Subcutaneous abdominal adipose tissue (tissue), 5 donors: ENCODE results near the gene KISS1.

Experiments used
- H3K27ac ChIP-seq: one replicate; pipeline ENCODE4 v1.7.0; 2013; ENCODE audit warnings: low read depth, mild to moderate bottlenecking, inconsistent platforms, low read length, moderate library complexity
- H3K27me3 ChIP-seq, 5 donors: one replicate each; pipeline ENCODE4 v1.7.0; 2013; ENCODE audit warnings: low read length in 5 of 5, inconsistent platforms in 1 of 5; ENCODE audit not compliant: control insufficient read depth in 5 of 5, insufficient read depth in 4 of 5
- H3K36me3 ChIP-seq, 5 donors: one replicate each; pipeline ENCODE4 v1.7.0; 2013; ENCODE audit warnings: low read length in 5 of 5; ENCODE audit not compliant: control insufficient read depth in 5 of 5, insufficient read depth in 5 of 5
- H3K4me1 ChIP-seq, 5 donors: one replicate each; pipeline ENCODE4 v1.7.0; 2013; ENCODE audit warnings: low read length in 5 of 5, mild to moderate bottlenecking in 3 of 5, moderate library complexity in 1 of 5; ENCODE audit not compliant: control insufficient read depth in 5 of 5, insufficient read depth in 5 of 5
- H3K4me3 ChIP-seq, 5 donors: one replicate each; pipeline ENCODE4 v1.7.0; 2013; ENCODE audit warnings: low read length in 5 of 5, low read depth in 1 of 5
- H3K9ac ChIP-seq, 5 donors: one replicate each; pipeline ENCODE4 v1.7.0; 2013; ENCODE audit warnings: low read length in 5 of 5, mild to moderate bottlenecking in 4 of 5, moderate library complexity in 3 of 5
- H3K9me3 ChIP-seq, 5 donors: one replicate each; pipeline ENCODE4 v1.7.0; 2013; ENCODE audit warnings: low read length in 5 of 5; ENCODE audit not compliant: control insufficient read depth in 5 of 5
- donor health status: healthy.
- donor health status: healthy.
- donor health status: healthy.
- donor health status: healthy.
- donor health status: healthy.

Gene KISS1

DNA sequence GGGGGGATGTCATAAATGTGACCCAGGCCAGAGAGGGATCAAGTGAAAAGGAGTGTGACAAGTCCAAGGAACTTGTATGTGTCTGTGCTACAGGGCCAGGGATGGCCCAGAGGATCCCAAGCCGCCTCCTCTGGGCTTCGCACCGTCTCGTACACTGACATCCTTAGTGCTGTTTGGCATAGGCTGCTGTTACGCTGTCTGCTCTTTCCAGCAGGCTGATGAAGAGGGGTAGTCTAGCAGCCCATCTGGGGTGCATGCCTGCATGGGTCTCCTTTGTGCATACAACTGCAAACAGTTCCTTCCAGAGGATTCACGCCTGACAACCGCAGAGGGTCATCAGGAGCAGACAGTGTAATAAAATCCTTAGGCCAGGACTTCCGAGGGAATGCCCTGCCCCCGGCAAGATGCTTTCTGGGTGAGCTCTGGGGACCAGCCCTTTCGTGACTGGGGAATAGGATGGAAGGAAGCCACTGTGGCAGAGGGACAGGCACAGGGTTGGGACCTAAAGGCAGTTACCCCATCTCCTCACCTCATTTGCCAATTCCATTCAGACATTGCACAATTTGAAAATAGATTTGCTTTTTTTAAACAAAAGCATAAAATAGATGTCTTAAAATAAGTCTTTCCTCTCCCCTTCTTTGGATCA, 23.8 kb upstream of the KISS1 start:
- Histone ChIP-seq H3K36me3 (peaks cover 0 to 2% (median 0%) of the 10 kb centered on the region in 5 donors), H3K9me3 (no peaks in the 10 kb centered on the region), H3K4me3 (no peak overlapping the region), H3K27me3 (no peaks in the 10 kb centered on the region), H3K4me1 (peaks cover 0 to 13% (median 9%) of the 10 kb centered on the region in 5 donors), H3K9ac (no peak overlapping the region), H3K27ac (no peak overlapping the region)

- Histone ChIP-seq H3K4me1 (peaks cover 0 to 22% (median 16%) of the 10 kb centered on the region in 5 donors), H3K9ac (no peak overlapping the region), H3K4me3 (no peak overlapping the region), H3K27me3 (no peaks in the 10 kb centered on the region), H3K27ac (no peak overlapping the region), H3K9me3 (no peaks in the 10 kb centered on the region), H3K36me3 (peaks cover 0 to 2% (median 0%) of the 10 kb centered on the region in 5 donors)
Observed at GRCh38 chr1:204218552-204218951, 22.3 kb upstream of the KISS1 start.

DNA sequence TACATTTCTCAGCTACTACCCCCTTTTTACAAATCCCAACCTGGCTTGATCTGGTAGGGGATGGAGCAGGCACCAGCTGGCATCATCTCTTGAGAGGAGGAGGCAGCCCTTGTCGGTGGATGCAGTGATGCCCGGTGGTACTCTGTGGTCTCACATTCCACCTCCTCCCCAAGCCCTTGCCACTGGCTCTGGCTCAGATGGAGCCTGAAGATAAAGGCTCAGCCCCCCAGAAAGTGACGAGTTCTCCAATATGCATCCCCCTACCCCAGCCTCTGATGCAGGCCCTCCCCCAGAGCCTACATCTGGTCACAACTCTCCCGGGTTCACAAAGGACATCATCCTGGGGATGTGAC, 21.3 kb upstream of the KISS1 start:
- no peak overlapping the region for H3K4me3 ChIP-seq
- H3K4me1 ChIP-seq, result peaks cover 0 to 23% (median 16%) of the 10 kb centered on the region in 5 donors
- H3K27me3 ChIP-seq, result no peaks in the 10 kb centered on the region
- H3K27ac ChIP-seq, result no peak overlapping the region
- no peaks in the 10 kb centered on the region for H3K9me3 ChIP-seq
- peaks cover 0 to 2% (median 0%) of the 10 kb centered on the region in 5 donors for H3K36me3 ChIP-seq
- H3K9ac ChIP-seq, result no peak overlapping the region

- H3K4me3 ChIP-seq, result no peak overlapping the region
- H3K9me3 ChIP-seq, result no peaks in the 10 kb centered on the region
- no peak overlapping the region for H3K27ac ChIP-seq
Observed at GRCh38 chr1:204216880-204217647, 20.8 kb upstream of the KISS1 start.

GRCh38 chr1:204216236-204216635, 19.9 kb upstream of the KISS1 start:
- no peaks in the 10 kb centered on the region for H3K9me3 ChIP-seq
- H3K4me1 ChIP-seq, result peaks cover 0 to 23% (median 16%) of the 10 kb centered on the region in 5 donors
- no peaks in the 10 kb centered on the region for H3K36me3 ChIP-seq
- H3K9ac ChIP-seq, result no peak overlapping the region
- no peak overlapping the region for H3K27ac ChIP-seq
- H3K27me3 ChIP-seq, result no peaks in the 10 kb centered on the region
- H3K4me3 ChIP-seq, result no peak overlapping the region

More at GRCh38 chr1:204216880-204217647, 20.8 kb upstream of the KISS1 start:
- peaks cover 0 to 2% (median 0%) of the 10 kb centered on the region in 5 donors for H3K36me3 ChIP-seq
- no peaks in the 10 kb centered on the region for H3K27me3 ChIP-seq
- peaks cover 0 to 23% (median 16%) of the 10 kb centered on the region in 5 donors for H3K4me1 ChIP-seq
- no peak overlapping the region for H3K9ac ChIP-seq

- H3K4me1 ChIP-seq, result peaks cover 0 to 10% (median 8%) of the 10 kb centered on the region in 5 donors
- peak within 1 kb of the TSS in 4 of 5 donors; percentile 5 to 42 (median 30) for H3K4me3 ChIP-seq
- H3K36me3 ChIP-seq, result no peaks in the 10 kb centered on the region
- H3K9me3 ChIP-seq, result no peaks in the 10 kb centered on the region
- no peaks in the 10 kb centered on the region for H3K27me3 ChIP-seq
- no peak within 1 kb of the TSS for H3K27ac ChIP-seq
- no peak within 1 kb of the TSS for H3K9ac ChIP-seq
Observed at GRCh38 chr1:204213668-204214662, 17.7 kb upstream of the KISS1 start, which contains the start of gene GOLT1A. Gene GOLT1A (minus strand): TSS chr1:204213988. CDS start chr1:204213906, 82 bp downstream.

GRCh38 chr1:204212715-204213114, 16.4 kb upstream of the KISS1 start:
- Histone ChIP-seq H3K27ac (no peak overlapping the region), H3K4me1 (peaks cover 0 to 10% (median 8%) of the 10 kb centered on the region in 5 donors), H3K9ac (no peak overlapping the region), H3K4me3 (no peak overlapping the region), H3K36me3 (no peaks in the 10 kb centered on the region), H3K27me3 (no peaks in the 10 kb centered on the region), H3K9me3 (no peaks in the 10 kb centered on the region)

GRCh38 chr1:204211046-204211445, 14.8 kb upstream of the KISS1 start:
- H3K4me1 ChIP-seq, result peaks cover 0 to 14% (median 14%) of the 10 kb centered on the region in 5 donors
- H3K27me3 ChIP-seq, result peaks cover 0 to 5% (median 0%) of the 10 kb centered on the region in 5 donors
- H3K27ac ChIP-seq, result no peak overlapping the region
- H3K9me3 ChIP-seq, result no peaks in the 10 kb centered on the region
- no peaks in the 10 kb centered on the region for H3K36me3 ChIP-seq
- no peak overlapping the region for H3K9ac ChIP-seq
- H3K4me3 ChIP-seq, result no peak overlapping the region

DNA sequence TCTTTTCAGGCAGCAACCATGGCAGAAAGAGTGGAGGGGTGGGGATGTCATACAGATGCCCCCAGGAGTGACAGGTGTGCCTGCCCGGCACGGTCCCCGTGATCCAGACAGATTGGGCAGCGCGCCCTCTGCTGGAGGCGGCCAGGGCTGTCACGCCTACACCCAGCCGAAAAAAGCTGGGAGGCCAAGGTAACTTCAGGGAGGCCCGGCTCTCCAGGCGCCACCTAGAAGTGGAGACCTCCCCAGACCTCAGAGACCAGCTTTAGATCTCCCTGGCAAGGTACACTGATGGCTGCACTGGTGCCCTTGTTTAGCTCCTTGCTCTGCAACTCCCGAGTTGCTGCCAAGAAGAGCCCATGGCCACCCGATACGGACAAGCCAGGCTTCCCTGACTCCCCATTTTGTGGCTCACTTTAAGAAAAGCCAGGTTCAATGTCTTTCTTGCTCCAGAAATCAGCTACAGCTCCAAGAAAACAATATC, 10.9 kb upstream of the KISS1 start:
- H3K36me3 ChIP-seq, result no peaks in the 10 kb centered on the region
- peaks cover 7 to 20% (median 12%) of the 10 kb centered on the region in 5 donors for H3K27me3 ChIP-seq
- peaks cover 0 to 9% (median 5%) of the 10 kb centered on the region in 5 donors for H3K4me1 ChIP-seq
- no peak overlapping the region for H3K4me3 ChIP-seq
- H3K27ac ChIP-seq, result no peak overlapping the region
- H3K9me3 ChIP-seq, result no peaks in the 10 kb centered on the region
- no peak overlapping the region for H3K9ac ChIP-seq
